ENCODE measurements around the gene TBX15. TPM values are rescaled to one million over a fixed set of nuclear protein-coding genes. Genes with fewer than 3 reads are reported as not detected.
A peak's percentile ranks its signal among the peaks of the same experiment; 100 is the strongest.

TBX15 gene
- total and polyA plus RNA-seq, 2 experiments from 2014 or later: 0.21 TPM; not detected in 1

GRCh38 chr1:118992868-118993699, 4.9 kb upstream of the TBX15 start (continued):
- no peak for TF ChIP-seq CTCF (conservative IDR thresholded peaks at IDR 0.05; ENCODE audit: low read depth in 2 of 2)
- no peak for TF ChIP-seq ZNF114 (CRISPR knock-in tag; IDR thresholded peaks at IDR 0.05)
- TF ChIP-seq CREB1 (CRISPR knock-in tag; IDR thresholded peaks at IDR 0.05; ENCODE audit: low read depth): no peak
- TF ChIP-seq EZH2phosphoT487 (IDR thresholded peaks at IDR 0.05; ENCODE audit: unreplicated experiment): peak; percentile 72
- no peak for TF ChIP-seq STAT1 (IDR thresholded peaks at IDR 0.05; ENCODE audit: unreplicated experiment)
- TF ChIP-seq, protein P1, sequence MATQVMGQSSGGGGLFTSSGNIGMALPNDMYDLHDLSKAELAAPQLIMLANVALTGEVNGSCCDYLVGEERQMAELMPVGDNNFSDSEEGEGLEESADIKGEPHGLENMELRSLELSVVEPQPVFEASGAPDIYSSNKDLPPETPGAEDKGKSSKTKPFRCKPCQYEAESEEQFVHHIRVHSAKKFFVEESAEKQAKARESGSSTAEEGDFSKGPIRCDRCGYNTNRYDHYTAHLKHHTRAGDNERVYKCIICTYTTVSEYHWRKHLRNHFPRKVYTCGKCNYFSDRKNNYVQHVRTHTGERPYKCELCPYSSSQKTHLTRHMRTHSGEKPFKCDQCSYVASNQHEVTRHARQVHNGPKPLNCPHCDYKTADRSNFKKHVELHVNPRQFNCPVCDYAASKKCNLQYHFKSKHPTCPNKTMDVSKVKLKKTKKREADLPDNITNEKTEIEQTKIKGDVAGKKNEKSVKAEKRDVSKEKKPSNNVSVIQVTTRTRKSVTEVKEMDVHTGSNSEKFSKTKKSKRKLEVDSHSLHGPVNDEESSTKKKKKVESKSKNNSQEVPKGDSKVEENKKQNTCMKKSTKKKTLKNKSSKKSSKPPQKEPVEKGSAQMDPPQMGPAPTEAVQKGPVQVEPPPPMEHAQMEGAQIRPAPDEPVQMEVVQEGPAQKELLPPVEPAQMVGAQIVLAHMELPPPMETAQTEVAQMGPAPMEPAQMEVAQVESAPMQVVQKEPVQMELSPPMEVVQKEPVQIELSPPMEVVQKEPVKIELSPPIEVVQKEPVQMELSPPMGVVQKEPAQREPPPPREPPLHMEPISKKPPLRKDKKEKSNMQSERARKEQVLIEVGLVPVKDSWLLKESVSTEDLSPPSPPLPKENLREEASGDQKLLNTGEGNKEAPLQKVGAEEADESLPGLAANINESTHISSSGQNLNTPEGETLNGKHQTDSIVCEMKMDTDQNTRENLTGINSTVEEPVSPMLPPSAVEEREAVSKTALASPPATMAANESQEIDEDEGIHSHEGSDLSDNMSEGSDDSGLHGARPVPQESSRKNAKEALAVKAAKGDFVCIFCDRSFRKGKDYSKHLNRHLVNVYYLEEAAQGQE (IDR thresholded peaks at IDR 0.05; ENCODE audit: unreplicated experiment): no peak
- TF ChIP-seq EZH2 (IDR thresholded peaks at IDR 0.05; ENCODE audit: low read depth, unreplicated experiment): peak; percentile 95
- no peak for TF ChIP-seq POLR2AphosphoS5 (IDR thresholded peaks at IDR 0.05; ENCODE audit: low read depth)

- H3K9me2 ChIP-seq (ENCODE audit: insufficient read depth): no peaks in the 10 kb centered on the region
- Mint-ChIP-seq H3K9me3 (no peaks in the 10 kb centered on the region; the same call in 2 of the 3 replicates), H3K4me3 (peak overlapping the region; percentile 54), H3K27me3 (ENCODE audit: insufficient read depth, low read depth, poor library complexity) (peaks cover 100% of the 10 kb centered on the region), H3K27ac (no peak overlapping the region), H3K36me3 (ENCODE audit: low read depth) (no peaks in the 10 kb centered on the region), H3K4me1 (peaks cover 46% of the 10 kb centered on the region)
- H3K4me2 ChIP-seq: peak overlapping the region; percentile 74
- H3K4me3 ChIP-seq: peak overlapping the region; percentile 59
- DNase-seq (ENCODE audit: low spot score) (no peak), ATAC-seq (no peak)
- peaks cover 51% of the 10 kb centered on the region for H3K4me1 ChIP-seq (ENCODE audit: insufficient read depth)
- H3K27ac ChIP-seq (ENCODE audit: low read depth): no peak overlapping the region
- peaks cover 100% of the 10 kb centered on the region for H3K27me3 ChIP-seq (ENCODE audit: insufficient read depth)
- no peak overlapping the region for H2AFZ ChIP-seq
- H3F3A ChIP-seq (replicated peaks; ENCODE audit: low read depth): peaks cover 11% of the 10 kb centered on the region
- H3K36me3 ChIP-seq (ENCODE audit: insufficient read depth): no peaks in the 10 kb centered on the region
- H4K20me1 ChIP-seq (replicated peaks; ENCODE audit: insufficient read depth): no peaks in the 10 kb centered on the region; the same call in none of the 2 replicates
- TF ChIP-seq CTCF (conservative IDR thresholded peaks at IDR 0.05; ENCODE audit: low read depth in 2 of 2): no peak
- TF ChIP-seq JUNB (IDR thresholded peaks at IDR 0.05; ENCODE audit: unreplicated experiment): no peak
- TF ChIP-seq EZH2 (IDR thresholded peaks at IDR 0.05; ENCODE audit: low read depth, unreplicated experiment): peak; percentile 43
- H3K79me2 ChIP-seq (replicated peaks; ENCODE audit: insufficient read depth): no peaks in the 10 kb centered on the region
These were observed 4.2 kb upstream of the TBX15 start for GRCh38 chr1:118992237-118992825.

Measured in GM23338 (cell line).